Mononuclear cell (primary cell): ENCODE measurements around the gene PLBD2. TPM values are rescaled to one million over a fixed set of nuclear protein-coding genes. Genes with fewer than 3 reads are reported as not detected.
A peak's percentile ranks its signal among the peaks of the same experiment; 100 is the strongest.

Source experiments
- H3K27me3 ChIP-seq: 2 replicates; pipeline ENCODE4 v1.6.0; 2011; ENCODE audit warnings: low read length, control low read depth; ENCODE audit not compliant: insufficient read depth
- H3K4me1 ChIP-seq: 2 replicates; pipeline ENCODE4 v1.5.1; 2011; ENCODE audit warnings: mild to moderate bottlenecking, low read length, control low read depth; ENCODE audit not compliant: insufficient read depth
- H3K4me3 ChIP-seq: 2 replicates; pipeline ENCODE4 v1.5.1; 2011; ENCODE audit warnings: mild to moderate bottlenecking, low read length, moderate library complexity
- H3K9me3 ChIP-seq: 2 replicates; pipeline ENCODE4 v1.5.1; 2011; ENCODE audit warnings: low read depth, mild to moderate bottlenecking, control low read depth, low read length
- total RNA-seq: library from RNA; depleted of rRNA; stranded (reverse); fragments of >200 nt; gene quantifications from one replicate; pipeline ENCODE4 v1.2.3, GENCODE V29; 2012

Gene PLBD2
- total RNA-seq, 1 donor = 15.3 TPM

GRCh38 chr12:113329022-113329790 is 29.2 kb upstream of the PLBD2 start:
- H3K4me1 ChIP-seq = peaks cover 25% of the 10 kb centered on the region
- no peaks in the 10 kb centered on the region for H3K27me3 ChIP-seq
- no peak overlapping the region for H3K4me3 ChIP-seq
- no peaks in the 10 kb centered on the region for H3K9me3 ChIP-seq

GRCh38 chr12:113329791-113330417 is 28.5 kb upstream of the PLBD2 start:
- Histone ChIP-seq H3K4me3 (no peak overlapping the region), H3K4me1 (peaks cover 30% of the 10 kb centered on the region), H3K9me3 (no peaks in the 10 kb centered on the region), H3K27me3 (no peaks in the 10 kb centered on the region)

DNA sequence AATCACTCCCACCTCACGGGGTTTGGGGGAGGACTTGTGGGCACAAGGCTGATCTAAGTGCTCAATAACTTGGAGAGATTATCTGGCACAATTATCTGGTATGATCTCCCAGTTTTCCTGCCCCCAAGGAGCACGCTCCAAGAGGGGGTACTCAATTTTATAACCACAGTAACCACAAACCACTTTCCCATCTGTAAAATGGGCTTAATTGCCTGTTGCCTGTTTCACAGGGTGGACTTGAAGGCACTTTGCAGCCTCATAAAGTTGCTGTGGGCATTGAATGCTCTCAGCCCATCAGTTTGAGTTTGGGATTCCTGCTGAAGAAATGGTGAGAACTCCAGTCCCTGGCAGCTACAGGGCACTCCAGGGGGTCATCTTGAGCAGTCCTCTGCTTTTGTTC is 27.9 kb upstream of the PLBD2 start:
- peaks cover 35% of the 10 kb centered on the region for H3K4me1 ChIP-seq
- H3K4me3 ChIP-seq = no peak overlapping the region
- no peaks in the 10 kb centered on the region for H3K27me3 ChIP-seq
- no peaks in the 10 kb centered on the region for H3K9me3 ChIP-seq

DNA sequence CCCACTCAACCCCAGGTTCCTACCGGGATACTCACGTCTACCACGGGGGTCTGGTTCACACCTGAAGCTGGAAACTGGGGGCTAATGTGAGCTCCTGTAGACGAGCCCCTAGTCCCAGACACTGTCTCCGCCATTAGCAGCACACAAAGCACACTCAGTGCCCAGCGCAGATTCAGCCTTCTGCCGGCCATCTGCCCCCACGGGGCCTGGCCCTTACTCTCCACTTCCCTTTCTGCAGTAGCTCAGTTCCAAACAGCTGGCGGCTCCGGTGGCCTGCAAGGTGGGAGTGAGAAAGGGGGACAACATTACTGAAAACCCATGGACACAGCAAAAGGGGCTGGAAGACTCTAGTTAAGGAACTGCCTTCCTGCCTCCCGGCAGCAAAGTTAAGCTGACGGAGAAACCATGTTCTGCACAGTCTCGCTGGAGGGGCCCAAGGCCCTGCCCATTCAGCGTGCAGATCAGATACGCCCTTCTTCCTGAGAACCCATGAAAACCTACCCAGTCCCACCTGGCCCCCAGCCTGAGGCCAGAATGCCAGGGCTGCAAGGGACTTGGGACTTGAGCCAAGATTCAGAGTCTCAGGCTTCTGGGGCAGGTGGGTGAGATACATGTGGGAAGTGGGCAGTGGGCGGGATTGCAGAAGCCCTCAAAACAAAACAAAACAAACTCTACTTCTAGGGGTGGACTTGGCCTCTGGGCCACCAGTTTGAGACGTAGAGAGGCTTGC is 25.5 kb upstream of the PLBD2 start:
- no peaks in the 10 kb centered on the region for H3K27me3 ChIP-seq
- no peaks in the 10 kb centered on the region for H3K9me3 ChIP-seq
- H3K4me1 ChIP-seq = peaks cover 42% of the 10 kb centered on the region
- H3K4me3 ChIP-seq = peak overlapping the region; percentile 16

DNA sequence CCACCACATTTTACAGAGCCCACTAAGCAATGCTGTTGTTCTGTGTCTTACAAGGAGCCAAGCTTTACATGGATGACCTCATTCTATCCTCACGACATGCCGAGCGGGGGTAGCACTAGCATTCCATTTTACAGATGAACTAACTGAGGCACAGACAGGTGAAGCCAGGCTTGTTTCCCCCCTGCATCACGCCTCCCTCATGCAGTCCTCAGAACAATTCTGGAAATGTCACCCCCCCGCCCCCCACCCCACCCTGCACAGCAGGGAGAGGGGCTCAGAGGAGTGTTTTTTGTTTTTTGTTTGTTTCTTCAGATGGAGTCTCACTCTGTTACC is 25.0 kb upstream of the PLBD2 start:
- H3K27me3 ChIP-seq = no peaks in the 10 kb centered on the region
- peaks cover 42% of the 10 kb centered on the region for H3K4me1 ChIP-seq
- H3K4me3 ChIP-seq = peak overlapping the region; percentile 93
- no peaks in the 10 kb centered on the region for H3K9me3 ChIP-seq

GRCh38 chr12:113333877-113334785 is 24.3 kb upstream of the PLBD2 start:
- no peaks in the 10 kb centered on the region for H3K9me3 ChIP-seq
- H3K4me3 ChIP-seq = peak overlapping the region; percentile 93
- H3K27me3 ChIP-seq = no peaks in the 10 kb centered on the region
- H3K4me1 ChIP-seq = peaks cover 42% of the 10 kb centered on the region

GRCh38 chr12:113334786-113335539 is 23.4 kb upstream of the PLBD2 start, which contains the start of gene SLC8B1:
SLC8B1 (minus strand) TSS chr12:113335109; CDS start chr12:113332878, 2,231 bp downstream.
- peaks cover 42% of the 10 kb centered on the region for H3K4me1 ChIP-seq

DNA sequence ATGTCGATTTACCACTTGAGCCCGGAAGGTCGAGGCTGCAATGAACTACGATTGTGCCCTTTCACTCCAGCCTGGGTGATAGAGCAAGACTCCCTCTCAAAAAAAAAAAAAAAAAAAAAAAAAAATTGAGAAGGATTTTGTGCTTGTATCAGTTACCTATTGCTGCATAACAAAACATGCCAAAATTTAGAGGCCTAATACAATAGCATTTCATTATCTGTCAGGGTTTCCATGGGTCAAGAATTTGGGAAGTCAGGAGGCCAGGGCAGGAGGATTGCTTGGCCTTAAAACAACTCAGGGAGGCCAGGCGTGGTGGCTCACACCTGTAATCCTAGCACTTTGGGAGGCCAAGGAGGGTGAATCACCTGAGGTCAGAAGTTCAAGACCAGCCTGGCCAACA is 18.8 kb upstream of the PLBD2 start:
- no peak overlapping the region for H3K4me3 ChIP-seq
- H3K27me3 ChIP-seq = no peaks in the 10 kb centered on the region
- peaks cover 22% of the 10 kb centered on the region for H3K4me1 ChIP-seq
- H3K9me3 ChIP-seq = no peaks in the 10 kb centered on the region

More at GRCh38 chr12:113334786-113335539, 23.4 kb upstream of the PLBD2 start, which contains the start of gene SLC8B1:
- Histone ChIP-seq H3K4me3 (peak within 1 kb of the TSS; percentile 93), H3K27me3 (no peaks in the 10 kb centered on the region), H3K9me3 (no peaks in the 10 kb centered on the region)

GRCh38 chr12:113340061-113340460 is 18.3 kb upstream of the PLBD2 start:
- Histone ChIP-seq H3K4me3 (no peak overlapping the region), H3K4me1 (peaks cover 20% of the 10 kb centered on the region), H3K27me3 (no peaks in the 10 kb centered on the region), H3K9me3 (no peaks in the 10 kb centered on the region)

- H3K27me3 ChIP-seq = no peaks in the 10 kb centered on the region
- H3K4me3 ChIP-seq = no peak overlapping the region
- peaks cover 9% of the 10 kb centered on the region for H3K4me1 ChIP-seq
- no peaks in the 10 kb centered on the region for H3K9me3 ChIP-seq
These were observed 16.9 kb upstream of the PLBD2 start for GRCh38 chr12:113341535-113341934.

DNA sequence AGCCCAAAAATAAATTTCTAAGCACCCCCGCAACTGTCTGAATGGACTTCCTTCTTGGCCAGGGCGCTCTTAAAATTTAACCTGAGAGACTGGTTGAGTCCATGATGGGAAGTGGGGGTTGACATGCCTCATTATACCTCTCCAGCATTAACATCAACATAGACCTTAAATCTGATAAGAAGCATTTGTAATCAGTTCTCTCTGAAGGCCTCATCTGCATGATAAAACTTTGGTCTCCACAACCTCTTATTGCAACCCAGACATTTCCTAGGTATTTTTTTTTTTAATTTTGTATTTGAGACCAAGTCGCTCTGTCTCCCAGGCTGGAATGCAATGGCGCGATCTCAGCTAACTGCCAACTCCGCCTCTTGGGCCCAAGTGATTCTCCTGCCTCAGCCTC is 13.1 kb upstream of the PLBD2 start:
- Histone ChIP-seq H3K4me1 (peaks cover 9% of the 10 kb centered on the region), H3K27me3 (no peaks in the 10 kb centered on the region), H3K4me3 (no peak overlapping the region), H3K9me3 (no peaks in the 10 kb centered on the region)

DNA sequence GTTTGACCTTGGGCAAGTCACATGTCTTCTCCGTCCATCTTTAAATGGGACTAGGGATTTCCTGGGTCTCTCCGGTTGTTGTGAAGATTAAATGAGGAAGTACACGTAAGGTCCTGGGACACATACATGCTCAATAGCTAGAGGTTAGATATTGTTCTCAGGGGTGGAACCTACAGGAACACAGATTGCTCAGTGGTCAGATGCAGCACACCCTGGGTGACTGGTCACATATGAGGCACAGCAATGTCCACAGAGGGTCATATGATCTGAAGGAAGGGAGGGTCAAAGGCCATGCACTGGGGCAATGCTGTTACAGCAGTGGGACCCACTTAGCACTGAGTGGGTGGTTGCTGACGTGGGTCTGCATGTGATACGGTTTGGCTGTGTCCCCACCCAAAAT is 12.0 kb upstream of the PLBD2 start:
- no peaks in the 10 kb centered on the region for H3K9me3 ChIP-seq
- H3K4me3 ChIP-seq = no peak overlapping the region
- no peaks in the 10 kb centered on the region for H3K27me3 ChIP-seq
- peaks cover 7% of the 10 kb centered on the region for H3K4me1 ChIP-seq

DNA sequence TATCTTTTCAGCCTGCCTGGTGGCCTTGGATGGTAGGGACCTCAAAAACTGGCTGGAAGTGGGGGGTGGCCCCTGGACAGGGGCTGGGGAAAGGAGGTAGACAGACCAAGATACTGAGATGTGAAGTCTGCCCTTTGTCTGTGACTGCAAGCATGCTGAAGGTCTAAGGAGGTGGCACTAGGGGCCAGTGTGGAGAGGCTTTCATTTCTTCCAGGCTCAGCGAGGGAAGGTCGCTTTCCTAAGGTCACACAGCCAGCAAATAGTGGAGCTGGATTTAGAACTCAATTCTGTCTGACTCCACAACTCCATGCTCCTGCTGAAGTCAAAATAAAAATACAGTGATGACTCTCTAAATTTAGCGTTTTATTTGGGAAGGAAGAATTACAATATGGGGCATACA is 11.3 kb upstream of the PLBD2 start:
- no peaks in the 10 kb centered on the region for H3K27me3 ChIP-seq
- H3K4me1 ChIP-seq = no peaks in the 10 kb centered on the region
- H3K9me3 ChIP-seq = no peaks in the 10 kb centered on the region
- no peak overlapping the region for H3K4me3 ChIP-seq

GRCh38 chr12:113347892-113348291 is 10.5 kb upstream of the PLBD2 start:
- Histone ChIP-seq H3K4me1 (no peaks in the 10 kb centered on the region), H3K27me3 (no peaks in the 10 kb centered on the region), H3K9me3 (no peaks in the 10 kb centered on the region), H3K4me3 (no peak overlapping the region)
